GM12891 (cell line): ENCODE results near the gene UQCR11.

Experiments
- PAX5 ChIP-seq: IDR thresholded peaks from 2 replicates; pipeline ENCODE4 v1.6.1; 2011; ENCODE audit warnings: low read length, moderate library complexity, mild to moderate bottlenecking; ENCODE audit not compliant: insufficient read depth, severe bottlenecking
- POLR2A ChIP-seq: IDR thresholded peaks from 2 replicates; pipeline ENCODE4 v1.6.1; 2011; ENCODE audit warnings: low read depth, low read length, control low read depth
- POLR2AphosphoS5 ChIP-seq: IDR thresholded peaks from 2 replicates; pipeline ENCODE4 v1.6.1; 2011; ENCODE audit warnings: low read depth, low read length, control low read depth
- POU2F2 ChIP-seq: IDR thresholded peaks from 2 replicates; pipeline ENCODE4 v1.6.1; 2011; ENCODE audit warnings: low read depth, mild to moderate bottlenecking, control low read depth, low read length, moderate library complexity
- SPI1 ChIP-seq: IDR thresholded peaks from 2 replicates; pipeline ENCODE4 v1.6.1; 2011; ENCODE audit warnings: low read depth, low read length, control low read depth
- TAF1 ChIP-seq: IDR thresholded peaks from 2 replicates; pipeline ENCODE4 v1.6.1; 2011; ENCODE audit warnings: low read depth, low read length, control low read depth

- TF ChIP-seq POLR2AphosphoS5 (no peak), POU2F2 (no peak), POLR2A (no peak), SPI1 (no peak), TAF1 (no peak), PAX5 (no peak)
Observed at GRCh38 chr19:1631557-1632100, 26.4 kb upstream of the UQCR11 start.
